Cardiac muscle cell (in vitro differentiated cells and primary cell): ENCODE measurements around the gene CAPN5. TPM values are rescaled to one million over a fixed set of nuclear protein-coding genes. Genes with fewer than 3 reads are reported as not detected.

Source experiments
- DNase-seq, 2 donors: peaks; one replicate each; pipeline versions ENCODE4 v3.0.0 to v3.0.0-alpha.2; 2010 to 2017; ENCODE audit warnings: low read depth in 1 of 2, low spot score in 1 of 2
- H3K27ac ChIP-seq: fragments of 200-600 bp; sonication (generic); 2 replicates; pipeline ENCODE4 v1.5.1; 2016
- H3K27me3 ChIP-seq: fragments of 200-600 bp; sonication (generic); 2 replicates; pipeline ENCODE4 v1.6.0; 2016; ENCODE audit warnings: control low read depth
- H3K36me3 ChIP-seq: fragments of 200-600 bp; sonication (generic); 2 replicates; pipeline ENCODE4 v1.5.1; 2016; ENCODE audit warnings: control low read depth
- H3K4me1 ChIP-seq: fragments of 200-600 bp; sonication (generic); 2 replicates; pipeline ENCODE4 v1.8.1; 2017; ENCODE audit warnings: low read depth, mild to moderate bottlenecking, mixed run types
- H3K4me3 ChIP-seq: fragments of 200-600 bp; sonication (generic); 2 replicates; pipeline ENCODE4 v1.5.1; 2016; ENCODE audit warnings: mild to moderate bottlenecking
- H3K9me3 ChIP-seq: fragments of 200-600 bp; sonication (generic); 2 replicates; pipeline ENCODE4 v1.5.1; 2017; ENCODE audit warnings: low read depth, mild to moderate bottlenecking, control low read depth
- CTCF ChIP-seq: IDR thresholded peaks from 2 replicates; pipeline ENCODE4 v1.5.1; 2012; ENCODE audit warnings: low read depth, mild to moderate bottlenecking, low read length
- polyA plus RNA-seq: library from polyadenylated mRNA; unstranded; fragments of >200 nt; fragmentation: Nextera tagmentation; extraction: Ambion mirVana; gene quantifications from 2 replicates; pipeline ENCODE4 v1.2.1, GENCODE V29; 2016
- total RNA-seq: library from RNA; depleted of rRNA; stranded (reverse); fragments of >200 nt; gene quantifications from 2 replicates; pipeline ENCODE4 v1.2.3, GENCODE V29; 2016

CAPN5 gene
- total and polyA plus RNA-seq, 2 experiments from 2014 or later: 9.8 to 10.0 TPM

GRCh38 chr11:77129069-77129841 lies 62.5 kb downstream of the CAPN5 start:
- Histone ChIP-seq H3K27ac (no peak overlapping the region), H3K4me3 (no peak overlapping the region), H3K9me3 (no peaks in the 10 kb centered on the region), H3K36me3 (no peaks in the 10 kb centered on the region), H3K4me1 (peaks cover 6% of the 10 kb centered on the region), H3K27me3 (no peaks in the 10 kb centered on the region)
- DNase-seq: no peak
- TF ChIP-seq CTCF: no peak

GRCh38 chr11:77129842-77130756 lies 63.3 kb downstream of the CAPN5 start:
- Histone ChIP-seq H3K27ac (no peak overlapping the region), H3K4me1 (peaks cover 6% of the 10 kb centered on the region), H3K27me3 (no peaks in the 10 kb centered on the region), H3K36me3 (no peaks in the 10 kb centered on the region), H3K9me3 (no peaks in the 10 kb centered on the region), H3K4me3 (no peak overlapping the region)
- TF ChIP-seq CTCF: no peak
- DNase-seq: no peak

GRCh38 chr11:77130763-77131513 lies 64.2 kb downstream of the CAPN5 start:
- Histone ChIP-seq H3K9me3 (no peaks in the 10 kb centered on the region), H3K4me1 (peaks cover 6% of the 10 kb centered on the region), H3K4me3 (no peak overlapping the region), H3K27ac (peak overlapping the region; percentile 16), H3K36me3 (no peaks in the 10 kb centered on the region), H3K27me3 (no peaks in the 10 kb centered on the region)
- peak; percentile 48 to 84 for DNase-seq
- no peak for TF ChIP-seq CTCF

GRCh38 chr11:77131560-77131959 lies 64.8 kb downstream of the CAPN5 start:
- Histone ChIP-seq H3K27ac (no peak overlapping the region), H3K4me1 (peaks cover 6% of the 10 kb centered on the region)

More at GRCh38 chr11:77131560-77131959, 64.8 kb downstream of the CAPN5 start:
- no peak overlapping the region for H3K4me3 ChIP-seq
- H3K36me3 ChIP-seq: no peaks in the 10 kb centered on the region
- peak in 1 of 2 donors; percentile 31 for DNase-seq
- H3K9me3 ChIP-seq: no peaks in the 10 kb centered on the region
- TF ChIP-seq CTCF: no peak
- no peaks in the 10 kb centered on the region for H3K27me3 ChIP-seq
